ENCODE data around the gene DSCAML1. TPM values are rescaled to one million over a fixed set of nuclear protein-coding genes. Genes with fewer than 3 reads are reported as not detected.

The DSCAML1 gene
- total and polyA plus RNA-seq, 2 of the 8 experiments (the other 6 are each of a cell fraction or from before 2014, with no cell fraction given): 0.19 to 0.24 TPM

DNA sequence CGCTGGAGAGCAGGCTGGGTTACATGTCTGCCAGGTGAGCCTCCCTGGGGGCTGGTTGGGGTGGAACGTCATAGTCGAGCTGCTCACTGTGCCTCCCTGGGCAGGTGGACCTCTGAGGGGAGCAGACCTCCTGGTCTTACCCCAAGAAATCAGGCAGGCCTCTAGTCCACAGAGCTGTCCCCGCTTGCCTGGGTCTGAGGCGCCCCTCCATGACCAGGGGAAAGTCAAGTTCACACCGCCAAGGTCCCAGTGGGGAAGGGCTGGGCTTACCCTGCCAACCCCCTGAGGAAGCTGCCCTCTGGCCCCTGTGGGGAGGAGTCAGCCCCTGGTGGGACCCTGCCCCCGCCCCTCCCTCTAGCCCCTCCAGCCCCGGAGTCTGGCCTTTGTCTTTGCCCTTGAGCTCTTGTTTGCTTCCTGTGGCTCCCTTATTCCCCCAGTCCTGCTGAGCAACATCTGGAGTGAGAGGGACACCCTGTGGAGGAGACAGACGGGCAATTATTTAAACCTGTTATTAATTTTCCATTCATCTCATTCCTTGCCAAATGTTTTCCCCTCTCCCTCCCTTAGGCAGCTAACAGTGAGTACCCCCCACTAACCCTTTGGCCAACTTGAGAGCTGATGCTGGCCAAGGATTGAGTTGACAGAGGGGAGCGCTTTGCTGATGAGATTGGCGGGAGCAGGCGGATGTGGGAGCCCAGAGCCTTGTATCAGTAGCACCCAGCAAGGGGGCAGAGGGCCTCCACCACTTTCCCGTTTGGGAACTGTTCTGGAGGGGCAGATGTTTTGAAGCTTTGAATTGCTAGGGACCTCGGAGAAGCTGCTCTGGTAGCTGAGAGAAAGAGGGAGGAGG is 385.9 kb downstream of the DSCAML1 start:
- no peak overlapping the region for H3K23ac ChIP-seq (ENCODE audit: insufficient read length)
- H3K36me3 ChIP-seq (ENCODE audit: control insufficient read depth in 2 of 4, insufficient read depth in 4 of 4, low read length in 3 of 4): peaks cover 0 to 3% (median 0%) of the 10 kb centered on the region in 4 experiments; a peak in 4 of 8 replicates
- H2BK5ac ChIP-seq (ENCODE audit: low read depth, low read length): 0 out of 2 replicates have a peak overlapping the region, but pooled peaks have one; percentile 44
- H3K79me2 ChIP-seq (ENCODE audit: control insufficient read depth in 1 of 2, insufficient read depth in 2 of 2, low read length in 2 of 2): no peaks in the 10 kb centered on the region
- H2BK12ac ChIP-seq (ENCODE audit: low read depth, low read length): no peak overlapping the region
- H4K5ac ChIP-seq (ENCODE audit: insufficient read length, low read depth, low read length): no peak overlapping the region
- no peaks in the 10 kb centered on the region for H3K27me3 ChIP-seq (replicated peaks in 1 of 4; ENCODE audit: control insufficient read depth in 3 of 4, extremely low read depth in 1 of 4, insufficient read depth in 3 of 4, low read length in 3 of 4)
- H2BK120ac ChIP-seq (replicated peaks; ENCODE audit: low read depth, low read length): no peak overlapping the region
- no peak overlapping the region for H3K4ac ChIP-seq (replicated peaks; ENCODE audit: insufficient read length, low read depth, low read length)
- H3K18ac ChIP-seq (ENCODE audit: extremely low read depth, low read length): no peak overlapping the region
- CTCF ChIA-PET (ENCODE audit: partially characterized antibody): interaction anchor here (0.5 to 9.6 kb wide), 10 partner anchors 9 to 397 kb away, joined by 3 to 85 read pairs (median 4); no protein-coding TSS in a partner anchor
- no peak overlapping the region for H3K4me3 ChIP-seq (ENCODE audit: extremely low read depth in 1 of 4, insufficient read depth in 2 of 4, low read depth in 3 of 4, low read length in 4 of 4)
- no peak overlapping the region for H2AFZ ChIP-seq (ENCODE audit: low read length)
- no peak overlapping the region for H4K91ac ChIP-seq (replicated peaks; ENCODE audit: insufficient read length, low read length)
- H3K23me2 ChIP-seq (ENCODE audit: low read depth, low read length): no peaks in the 10 kb centered on the region
- peaks cover 0 to 4% (median 0%) of the 10 kb centered on the region in 4 experiments; a peak in 2 of 7 replicates for H3K4me1 ChIP-seq (replicated peaks in 1 of 4; ENCODE audit: control insufficient read depth in 3 of 4, insufficient read depth in 4 of 4, low read length in 3 of 4)
- no peaks in the 10 kb centered on the region for H4K20me1 ChIP-seq (replicated peaks in 1 of 2; ENCODE audit: control insufficient read depth in 1 of 2, insufficient read depth in 2 of 2, low read length in 2 of 2)
- POLR2A ChIA-PET (ENCODE audit: partially characterized antibody): interaction anchor here (0.9 kb wide), 1 partner anchor 9 kb away, joined by 4 read pairs; no protein-coding TSS in a partner anchor
- peaks cover 0 to 5% of the 10 kb centered on the region in 2 experiments; a peak in 2 of 4 replicates for H3K9me3 ChIP-seq (ENCODE audit: insufficient read depth in 2 of 2, low read depth in 1 of 2, low read length in 1 of 2)
- DNase-seq (ENCODE audit: low read depth in 1 of 2, low spot score in 2 of 2): no peak
- 78% methylated on average over 13 of the region's 14 CpGs; no CpG with 5 or more reads in 1 of the 2 experiments for WGBS, 2 experiments (ENCODE audit: extremely low coverage in 1 of 2, insufficient coverage in 1 of 2, insufficient read length in 1 of 2, insufficient replicate concordance in 2 of 2, low coverage in 1 of 2, low lambda C conversion rate in 2 of 2, missing lambda C conversion rate in 1 of 2)
- H3K9ac ChIP-seq (replicated peaks in 1 of 4; ENCODE audit: extremely low read depth in 1 of 4, low read depth in 3 of 4, low read length in 3 of 4): no peak overlapping the region
- no peak overlapping the region for H3K14ac ChIP-seq (ENCODE audit: insufficient read length)
- no peak overlapping the region for H2BK15ac ChIP-seq (ENCODE audit: low read length)
- no peak overlapping the region for H4K8ac ChIP-seq (ENCODE audit: extremely low read depth, insufficient read depth, low read length)
- H2BK20ac ChIP-seq (ENCODE audit: low read length): no peak overlapping the region
- H3K27ac ChIP-seq (ENCODE audit: low read depth, low read length): no peak overlapping the region
- no peaks in the 10 kb centered on the region for H3K79me1 ChIP-seq (ENCODE audit: low read depth, low read length)
- no peak overlapping the region for H3K4me2 ChIP-seq (ENCODE audit: insufficient read depth in 1 of 2, low read depth in 2 of 2, low read length in 2 of 2)
- no peak overlapping the region for H3K56ac ChIP-seq (replicated peaks; ENCODE audit: insufficient read length, low read depth, low read length)
- FAIRE-seq: no peak
- no peak overlapping the region for H2AK5ac ChIP-seq (ENCODE audit: low read depth, low read length)
- TF ChIP-seq, protein P1, sequence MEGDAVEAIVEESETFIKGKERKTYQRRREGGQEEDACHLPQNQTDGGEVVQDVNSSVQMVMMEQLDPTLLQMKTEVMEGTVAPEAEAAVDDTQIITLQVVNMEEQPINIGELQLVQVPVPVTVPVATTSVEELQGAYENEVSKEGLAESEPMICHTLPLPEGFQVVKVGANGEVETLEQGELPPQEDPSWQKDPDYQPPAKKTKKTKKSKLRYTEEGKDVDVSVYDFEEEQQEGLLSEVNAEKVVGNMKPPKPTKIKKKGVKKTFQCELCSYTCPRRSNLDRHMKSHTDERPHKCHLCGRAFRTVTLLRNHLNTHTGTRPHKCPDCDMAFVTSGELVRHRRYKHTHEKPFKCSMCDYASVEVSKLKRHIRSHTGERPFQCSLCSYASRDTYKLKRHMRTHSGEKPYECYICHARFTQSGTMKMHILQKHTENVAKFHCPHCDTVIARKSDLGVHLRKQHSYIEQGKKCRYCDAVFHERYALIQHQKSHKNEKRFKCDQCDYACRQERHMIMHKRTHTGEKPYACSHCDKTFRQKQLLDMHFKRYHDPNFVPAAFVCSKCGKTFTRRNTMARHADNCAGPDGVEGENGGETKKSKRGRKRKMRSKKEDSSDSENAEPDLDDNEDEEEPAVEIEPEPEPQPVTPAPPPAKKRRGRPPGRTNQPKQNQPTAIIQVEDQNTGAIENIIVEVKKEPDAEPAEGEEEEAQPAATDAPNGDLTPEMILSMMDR (IDR thresholded peaks at IDR 0.05; ENCODE audit: control extremely low read depth in 1 of 3, insufficient read depth in 1 of 3, low read depth in 1 of 3, low read length in 3 of 3): no peak
- TF ChIP-seq CHD1 (IDR thresholded peaks at IDR 0.05; ENCODE audit: low read depth, low read length): no peak
- no peak for TF ChIP-seq TCF12 (IDR thresholded peaks at IDR 0.05; ENCODE audit: low read depth, low read length)
- no peak for TF ChIP-seq PHF8 (conservative IDR thresholded peaks at IDR 0.05; ENCODE audit: low read depth, low read length)
- TF ChIP-seq RFX5 (IDR thresholded peaks at IDR 0.05; ENCODE audit: borderline replicate concordance, low read depth, low read length): no peak
- no peak for TF ChIP-seq JUN (IDR thresholded peaks at IDR 0.05; ENCODE audit: low read depth, low read length)
- TF ChIP-seq SIX5 (IDR thresholded peaks at IDR 0.05; ENCODE audit: low read depth, low read length): no peak
- no peak for TF ChIP-seq NRF1 (IDR thresholded peaks at IDR 0.05; ENCODE audit: low read depth, low read length)
- no peak for TF ChIP-seq TBP (IDR thresholded peaks at IDR 0.05; ENCODE audit: low read depth, low read length)
- no peak for TF ChIP-seq SP4 (IDR thresholded peaks at IDR 0.05; ENCODE audit: low read length)

Measured in H1 (cell line).